ENCODE results near the gene TIRAP.

Gene TIRAP

DNA sequence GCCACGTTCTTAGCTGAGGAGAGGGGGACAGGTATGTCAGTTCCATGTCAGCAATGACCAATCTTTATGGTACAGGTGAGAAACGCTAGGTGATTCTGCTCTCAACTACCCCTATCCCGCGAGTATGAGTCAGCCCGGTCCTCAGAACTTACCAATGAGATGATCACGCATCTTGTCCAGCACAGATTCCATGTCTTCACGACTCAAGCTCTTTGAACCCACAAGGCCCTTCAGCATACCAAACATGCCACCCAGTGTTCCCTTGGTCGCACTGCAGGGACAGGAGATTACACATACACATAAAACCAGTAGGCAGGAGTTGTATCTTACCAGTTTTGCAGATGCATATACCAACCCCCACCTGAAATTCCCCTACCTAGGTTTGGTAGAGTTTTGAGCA, 17.1 kb upstream of the TIRAP start:
- no peak overlapping the region for H2AFZ ChIP-seq (ENCODE audit: low read length, unreplicated experiment)
- no peak overlapping the region for H3K27ac ChIP-seq (ENCODE audit: low read depth, low read length)
- peaks cover 45% of the 10 kb centered on the region for H3K36me3 ChIP-seq (ENCODE audit: insufficient read depth, low read length)
- no peaks in the 10 kb centered on the region for H3K27me3 ChIP-seq (ENCODE audit: insufficient read depth, low read length)
- peaks cover 18% of the 10 kb centered on the region for H3K4me1 ChIP-seq (ENCODE audit: control insufficient read depth, insufficient read depth, low read length, unreplicated experiment)
- peaks cover 35% of the 10 kb centered on the region for H3K79me2 ChIP-seq (ENCODE audit: control insufficient read depth, insufficient read depth, low read length, unreplicated experiment)
- H3K4me3 ChIP-seq (ENCODE audit: low read depth, low read length), result no peak overlapping the region

DNA sequence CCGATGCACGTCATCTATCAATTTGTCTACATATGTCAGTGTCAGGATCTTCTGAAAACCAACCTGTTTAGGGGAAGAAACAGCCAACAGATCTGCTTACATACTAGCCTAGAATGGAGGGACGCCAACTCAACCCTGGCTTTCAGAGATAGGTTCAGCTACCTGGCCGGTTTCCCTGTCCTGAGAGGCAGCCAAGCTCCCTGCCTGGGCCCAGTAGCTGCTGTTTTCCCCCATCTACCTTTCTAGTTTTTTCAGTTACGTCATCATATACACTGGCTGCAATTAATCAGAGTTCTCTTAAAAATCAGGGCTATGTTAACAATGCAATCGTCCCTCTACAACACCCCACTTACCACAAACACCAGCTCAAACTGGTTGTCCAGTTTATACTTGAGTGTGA, 15.2 kb upstream of the TIRAP start:
- peak overlapping the region; percentile 97 for H3K4me3 ChIP-seq (ENCODE audit: low read depth, low read length)
- no peaks in the 10 kb centered on the region for H3K27me3 ChIP-seq (ENCODE audit: insufficient read depth, low read length)
- H3K4me1 ChIP-seq (ENCODE audit: control insufficient read depth, insufficient read depth, low read length, unreplicated experiment), result peaks cover 18% of the 10 kb centered on the region
- H2AFZ ChIP-seq (ENCODE audit: low read length, unreplicated experiment), result peak overlapping the region; percentile 47
- peaks cover 39% of the 10 kb centered on the region for H3K36me3 ChIP-seq (ENCODE audit: insufficient read depth, low read length)
- peaks cover 41% of the 10 kb centered on the region for H3K79me2 ChIP-seq (ENCODE audit: control insufficient read depth, insufficient read depth, low read length, unreplicated experiment)
- H3K27ac ChIP-seq (ENCODE audit: low read depth, low read length), result peak overlapping the region; percentile 78

DNA sequence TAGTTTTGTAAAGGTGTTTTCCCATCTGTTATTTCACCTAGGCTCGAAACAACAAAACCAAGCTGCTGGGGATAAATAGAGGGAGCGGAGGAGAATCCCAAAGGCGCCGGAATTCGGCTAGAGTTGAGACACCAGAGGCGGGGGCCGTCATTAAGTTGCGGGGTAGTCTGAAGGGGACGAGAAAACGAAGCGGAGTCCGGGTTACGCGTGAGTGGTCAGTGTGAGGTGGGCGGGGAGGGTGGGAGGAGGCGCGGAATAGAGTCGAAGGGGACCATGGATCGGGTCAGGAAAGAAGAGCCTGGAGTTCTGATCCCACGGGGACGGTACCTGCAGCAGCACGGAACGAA, 14.6 kb upstream of the TIRAP start:
- peak overlapping the region; percentile 78 for H3K27ac ChIP-seq (ENCODE audit: low read depth, low read length)
- peaks cover 41% of the 10 kb centered on the region for H3K79me2 ChIP-seq (ENCODE audit: control insufficient read depth, insufficient read depth, low read length, unreplicated experiment)
- H3K27me3 ChIP-seq (ENCODE audit: insufficient read depth, low read length), result no peaks in the 10 kb centered on the region
- H3K4me1 ChIP-seq (ENCODE audit: control insufficient read depth, insufficient read depth, low read length, unreplicated experiment), result peaks cover 18% of the 10 kb centered on the region
- peak overlapping the region; percentile 47 for H2AFZ ChIP-seq (ENCODE audit: low read length, unreplicated experiment)
- H3K36me3 ChIP-seq (ENCODE audit: insufficient read depth, low read length), result peaks cover 35% of the 10 kb centered on the region
- peak overlapping the region; percentile 97 for H3K4me3 ChIP-seq (ENCODE audit: low read depth, low read length)

DNA sequence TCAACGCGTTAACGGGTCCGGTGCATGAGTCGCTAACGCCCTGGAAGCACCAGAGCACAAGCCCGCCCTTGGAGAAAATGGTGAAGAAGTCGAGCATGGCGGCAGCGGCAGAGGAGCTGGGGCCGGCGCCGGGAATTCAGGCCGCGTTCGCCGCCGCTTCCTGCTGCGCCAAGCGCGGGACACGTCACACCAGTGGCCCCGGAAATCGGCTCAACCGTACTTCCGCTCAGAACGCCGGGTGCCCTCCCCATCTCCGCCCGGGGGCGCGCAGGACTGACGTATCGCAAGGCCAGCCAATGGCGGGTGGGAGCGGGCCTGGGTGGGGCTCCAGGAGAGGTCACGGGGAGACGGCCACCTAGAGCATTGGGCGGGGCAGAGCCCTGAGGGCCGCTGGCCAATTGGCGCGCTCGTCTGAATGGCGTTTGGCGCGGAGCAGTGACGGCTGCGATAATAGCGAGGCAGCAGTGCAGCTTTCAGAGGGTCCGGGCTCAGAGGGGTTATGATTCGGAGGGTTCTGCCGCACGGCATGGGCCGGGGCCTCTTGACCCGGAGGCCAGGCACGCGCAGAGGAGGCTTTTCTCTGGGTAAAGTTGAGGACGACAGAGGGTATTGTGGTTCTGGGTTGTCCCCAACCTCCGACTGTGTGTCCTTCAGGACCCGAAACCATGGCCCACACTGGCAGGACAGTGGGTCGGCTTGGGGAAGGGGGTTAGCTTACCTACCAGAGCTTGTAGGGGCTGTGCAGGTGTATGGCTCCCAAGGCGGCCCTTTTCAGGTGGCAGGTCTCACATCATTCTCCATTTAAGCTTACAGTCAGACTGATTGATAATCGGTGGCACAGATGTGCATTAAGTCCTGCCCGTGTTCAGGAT, 13.9 kb upstream of the TIRAP start, which contains the start of the genes FOXRED1 and SRPRA:
Gene FOXRED1, plus strand, starts transcription at position 447 of the 872 bp plus-strand sequence. Its CDS starts 53 bp downstream, at position 500.
Gene SRPRA, minus strand, starts transcription at position 188 of the 872 bp plus-strand sequence. Its CDS starts 91 bp downstream, at position 97.
- peak within 1 kb of the TSS; percentile 93 for H2AFZ ChIP-seq (ENCODE audit: low read length, unreplicated experiment)
- H3K36me3 ChIP-seq (ENCODE audit: insufficient read depth, low read length), result peaks cover 33% of the 10 kb centered on the region

DNA sequence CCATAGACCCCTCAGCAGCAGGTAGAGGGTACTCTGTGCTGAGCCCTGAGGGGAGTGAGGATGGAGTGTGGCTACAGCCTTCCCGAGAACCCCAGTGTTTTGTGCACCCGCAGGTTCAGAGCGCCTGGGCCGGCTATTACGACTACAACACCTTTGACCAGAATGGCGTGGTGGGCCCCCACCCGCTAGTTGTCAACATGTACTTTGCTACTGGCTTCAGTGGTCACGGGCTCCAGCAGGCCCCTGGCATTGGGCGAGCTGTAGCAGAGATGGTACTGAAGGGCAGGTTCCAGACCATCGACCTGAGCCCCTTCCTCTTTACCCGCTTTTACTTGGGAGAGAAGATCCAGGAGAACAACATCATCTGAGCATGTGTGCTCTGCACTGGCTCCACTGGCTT, 5.6 kb upstream of the TIRAP start:
- Histone ChIP-seq H3K79me2 (ENCODE audit: control insufficient read depth, insufficient read depth, low read length, unreplicated experiment) (no peaks in the 10 kb centered on the region), H3K4me1 (ENCODE audit: control insufficient read depth, insufficient read depth, low read length, unreplicated experiment) (no peaks in the 10 kb centered on the region), H3K36me3 (ENCODE audit: insufficient read depth, low read length) (peaks cover 23% of the 10 kb centered on the region; the same call in 1 of the 2 replicates), H3K4me3 (ENCODE audit: low read depth, low read length) (no peak overlapping the region), H3K27ac (ENCODE audit: low read depth, low read length) (no peak overlapping the region), H3K27me3 (ENCODE audit: insufficient read depth, low read length) (no peaks in the 10 kb centered on the region), H2AFZ (ENCODE audit: low read length, unreplicated experiment) (no peak overlapping the region)

More for the DNA sequence above, 13.9 kb upstream of the TIRAP start, which contains the start of the genes FOXRED1 and SRPRA:
- Histone ChIP-seq H3K27ac (ENCODE audit: low read depth, low read length) (peak within 1 kb of the TSS; percentile 78), H3K27me3 (ENCODE audit: insufficient read depth, low read length) (no peaks in the 10 kb centered on the region), H3K79me2 (ENCODE audit: control insufficient read depth, insufficient read depth, low read length, unreplicated experiment) (peaks cover 41% of the 10 kb centered on the region), H3K4me1 (ENCODE audit: control insufficient read depth, insufficient read depth, low read length, unreplicated experiment) (peaks cover 18% of the 10 kb centered on the region), H3K4me3 (ENCODE audit: low read depth, low read length) (peak within 1 kb of the TSS; percentile 97)

DNA sequence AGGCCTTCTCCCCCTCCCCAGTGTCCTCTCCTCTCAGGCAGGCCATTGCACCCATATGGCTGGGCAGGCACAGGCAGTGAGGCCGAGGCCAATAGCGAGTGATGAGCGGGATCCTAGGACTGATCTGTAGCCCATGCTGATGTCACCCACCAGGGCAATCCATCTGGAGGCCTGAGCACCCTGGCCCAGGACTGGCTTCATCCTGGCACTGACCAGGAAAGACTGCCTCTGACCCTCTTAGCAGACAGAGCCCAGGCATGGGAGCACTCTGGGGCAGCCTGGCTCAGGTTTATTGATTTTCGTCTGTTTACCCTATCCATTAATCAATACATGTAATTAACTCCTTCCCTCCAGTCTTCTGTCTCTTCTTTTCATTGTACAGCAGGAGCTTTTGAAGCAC, 5.1 kb upstream of the TIRAP start:
- Histone ChIP-seq H3K4me1 (ENCODE audit: control insufficient read depth, insufficient read depth, low read length, unreplicated experiment) (no peaks in the 10 kb centered on the region), H3K79me2 (ENCODE audit: control insufficient read depth, insufficient read depth, low read length, unreplicated experiment) (no peaks in the 10 kb centered on the region), H2AFZ (ENCODE audit: low read length, unreplicated experiment) (no peak overlapping the region), H3K36me3 (ENCODE audit: insufficient read depth, low read length) (peaks cover 20% of the 10 kb centered on the region; the same call in 1 of the 2 replicates), H3K27me3 (ENCODE audit: insufficient read depth, low read length) (no peaks in the 10 kb centered on the region), H3K27ac (ENCODE audit: low read depth, low read length) (no peak overlapping the region), H3K4me3 (ENCODE audit: low read depth, low read length) (no peak overlapping the region)

DNA sequence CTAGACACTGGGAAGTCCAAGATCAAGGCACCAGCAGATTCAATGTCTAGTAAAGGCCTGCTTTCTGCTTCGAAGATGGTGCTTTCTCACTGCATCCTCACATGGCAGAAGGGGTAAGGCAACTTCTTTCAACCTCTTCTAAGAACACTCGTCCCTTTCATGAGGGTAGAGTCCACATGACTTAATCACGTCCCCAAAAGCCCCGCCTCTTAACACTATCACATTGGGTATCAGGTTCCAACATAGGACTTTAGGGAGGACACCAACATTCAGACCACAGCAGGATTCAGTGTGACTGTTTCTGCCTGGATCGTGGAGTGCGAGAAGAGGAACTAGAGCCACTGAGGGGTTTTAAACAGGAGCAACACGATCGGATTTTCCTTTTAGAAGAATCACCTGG, 3.7 kb upstream of the TIRAP start:
- peaks cover 4% of the 10 kb centered on the region for H3K79me2 ChIP-seq (ENCODE audit: control insufficient read depth, insufficient read depth, low read length, unreplicated experiment)
- no peak overlapping the region for H2AFZ ChIP-seq (ENCODE audit: low read length, unreplicated experiment)
- no peaks in the 10 kb centered on the region for H3K27me3 ChIP-seq (ENCODE audit: insufficient read depth, low read length)
- H3K4me1 ChIP-seq (ENCODE audit: control insufficient read depth, insufficient read depth, low read length, unreplicated experiment), result no peaks in the 10 kb centered on the region
- H3K27ac ChIP-seq (ENCODE audit: low read depth, low read length), result no peak overlapping the region
- no peak overlapping the region for H3K4me3 ChIP-seq (ENCODE audit: low read depth, low read length)
- H3K36me3 ChIP-seq (ENCODE audit: insufficient read depth, low read length), result peaks cover 15% of the 10 kb centered on the region; the same call in 1 of the 2 replicates

DNA sequence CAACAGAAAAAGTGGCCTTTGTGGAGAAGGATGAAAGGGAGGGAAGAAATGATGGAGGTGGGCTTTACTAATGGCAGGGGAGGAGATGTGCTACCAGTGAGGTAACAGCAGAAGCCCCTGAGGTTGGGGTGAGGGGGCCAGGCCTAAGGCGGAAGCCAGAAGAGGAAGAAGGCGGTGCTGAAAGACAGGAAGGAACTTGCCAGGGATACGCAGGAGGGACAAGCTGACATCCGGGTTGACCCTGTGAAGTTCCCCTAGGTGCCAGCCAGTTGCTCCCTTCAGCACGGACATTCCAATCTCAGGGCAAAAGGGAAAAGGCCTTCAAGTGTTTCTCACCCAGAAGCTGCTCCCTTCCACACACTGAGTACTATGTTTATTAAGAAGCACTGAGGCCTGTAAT, 2.3 kb upstream of the TIRAP start:
- peaks cover 5% of the 10 kb centered on the region; the same call in 1 of the 2 replicates for H3K36me3 ChIP-seq (ENCODE audit: insufficient read depth, low read length)
- H3K27ac ChIP-seq (ENCODE audit: low read depth, low read length), result no peak overlapping the region
- H3K4me3 ChIP-seq (ENCODE audit: low read depth, low read length), result no peak overlapping the region

DNA sequence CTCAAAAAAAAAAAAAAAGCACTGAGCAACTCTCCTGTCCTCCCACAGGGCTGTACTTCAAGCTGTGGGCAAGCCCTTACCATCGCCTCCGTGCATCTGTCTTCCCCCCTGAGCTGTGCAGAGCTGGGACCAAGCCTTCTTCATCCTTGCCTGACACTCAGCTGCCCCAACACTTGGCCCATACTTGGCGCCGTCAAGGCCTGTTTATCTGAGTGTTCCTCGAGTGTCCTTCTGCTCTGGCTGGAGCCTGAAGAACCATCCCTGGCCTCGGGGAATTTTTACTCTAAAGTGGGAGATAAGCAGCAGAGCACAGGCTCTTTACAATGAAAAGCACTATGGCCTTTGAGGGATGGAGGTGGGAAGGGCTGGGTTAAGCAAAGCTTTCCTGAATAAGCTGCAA, 1.6 kb upstream of the TIRAP start:
- Histone ChIP-seq H2AFZ (ENCODE audit: low read length, unreplicated experiment) (no peak overlapping the region), H3K27ac (ENCODE audit: low read depth, low read length) (no peak overlapping the region), H3K4me3 (ENCODE audit: low read depth, low read length) (no peak overlapping the region), H3K79me2 (ENCODE audit: control insufficient read depth, insufficient read depth, low read length, unreplicated experiment) (peaks cover 6% of the 10 kb centered on the region), H3K27me3 (ENCODE audit: insufficient read depth, low read length) (no peaks in the 10 kb centered on the region), H3K4me1 (ENCODE audit: control insufficient read depth, insufficient read depth, low read length, unreplicated experiment) (no peaks in the 10 kb centered on the region), H3K36me3 (ENCODE audit: insufficient read depth, low read length) (no peaks in the 10 kb centered on the region)

More for the DNA sequence above, 2.3 kb upstream of the TIRAP start:
- Histone ChIP-seq H3K79me2 (ENCODE audit: control insufficient read depth, insufficient read depth, low read length, unreplicated experiment) (peaks cover 4% of the 10 kb centered on the region), H2AFZ (ENCODE audit: low read length, unreplicated experiment) (no peak overlapping the region), H3K4me1 (ENCODE audit: control insufficient read depth, insufficient read depth, low read length, unreplicated experiment) (no peaks in the 10 kb centered on the region), H3K27me3 (ENCODE audit: insufficient read depth, low read length) (no peaks in the 10 kb centered on the region)

DNA sequence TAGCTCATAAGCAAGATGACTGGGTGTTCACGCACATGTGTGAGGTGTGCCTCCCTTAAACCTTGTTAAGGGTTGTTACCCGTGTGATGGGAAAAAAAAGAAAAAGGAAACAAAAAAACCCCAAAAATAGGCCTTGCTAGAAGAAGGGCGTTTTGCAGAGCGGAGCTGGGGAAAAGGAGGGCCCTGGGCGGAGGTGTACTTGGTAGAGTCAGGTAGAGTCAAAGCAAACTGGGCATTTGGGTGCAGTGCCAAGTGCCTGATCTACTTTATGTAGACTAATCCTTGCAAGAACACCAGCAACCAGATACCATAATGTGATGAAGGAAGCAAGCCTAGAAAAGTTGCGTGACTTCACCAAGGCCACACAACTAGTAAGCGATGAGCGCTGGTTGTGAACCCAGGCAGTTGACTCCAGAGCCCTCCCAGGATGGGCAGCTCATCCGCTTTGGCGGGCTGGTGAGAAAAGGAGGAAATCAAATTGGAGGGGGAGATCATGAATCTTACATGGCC, 1.2 kb upstream of the TIRAP start:
- Histone ChIP-seq H3K4me1 (ENCODE audit: control insufficient read depth, insufficient read depth, low read length, unreplicated experiment) (no peaks in the 10 kb centered on the region), H2AFZ (ENCODE audit: low read length, unreplicated experiment) (no peak overlapping the region), H3K27ac (ENCODE audit: low read depth, low read length) (no peak overlapping the region), H3K27me3 (ENCODE audit: insufficient read depth, low read length) (no peaks in the 10 kb centered on the region), H3K36me3 (ENCODE audit: insufficient read depth, low read length) (no peaks in the 10 kb centered on the region), H3K4me3 (ENCODE audit: low read depth, low read length) (peak overlapping the region; percentile 96; the same call in 1 of the 2 replicates), H3K79me2 (ENCODE audit: control insufficient read depth, insufficient read depth, low read length, unreplicated experiment) (peaks cover 8% of the 10 kb centered on the region)
